Effector memory CD4-positive, alpha-beta T cell (primary cell): ENCODE results near the gene PCDHAC1.

ENCODE experiments used
- DNase-seq, 3 donors: peaks; one replicate each; pipeline ENCODE4 v3.0.0-alpha.2; 2020
- H3K27ac ChIP-seq: 2 replicates; pipeline ENCODE4 v1.7.0; 2013; ENCODE audit warnings: mild to moderate bottlenecking, low read length, moderate library complexity; ENCODE audit not compliant: insufficient read depth, poor library complexity, severe bottlenecking
- H3K27me3 ChIP-seq: replicated peaks from 2 replicates; pipeline ENCODE4 v1.7.0; 2013; ENCODE audit warnings: mild to moderate bottlenecking, low read length; ENCODE audit not compliant: insufficient read depth, control insufficient read depth, poor library complexity, severe bottlenecking
- H3K36me3 ChIP-seq: 2 replicates; pipeline ENCODE4 v1.7.0; 2013; ENCODE audit warnings: mild to moderate bottlenecking, low read length, moderate library complexity; ENCODE audit not compliant: control insufficient read depth, insufficient read depth
- H3K4me1 ChIP-seq: 2 replicates; pipeline ENCODE4 v1.7.0; 2013; ENCODE audit warnings: low read length, mild to moderate bottlenecking; ENCODE audit not compliant: control insufficient read depth, insufficient read depth, poor library complexity, severe bottlenecking
- H3K4me3 ChIP-seq: 2 replicates; pipeline ENCODE4 v1.7.0; 2013; ENCODE audit warnings: low read length, low read depth, mild to moderate bottlenecking; ENCODE audit not compliant: insufficient read depth, poor library complexity, severe bottlenecking
- H3K9me3 ChIP-seq: 2 replicates; pipeline ENCODE4 v1.7.0; 2013; ENCODE audit warnings: mild to moderate bottlenecking, low read length, moderate library complexity; ENCODE audit not compliant: control insufficient read depth

The PCDHAC1 gene

GRCh38 chr5:140966293-140967225 is 40.5 kb downstream of the PCDHAC1 start, which contains the start of gene PCDHAC2:
PCDHAC2 (plus strand) TSS chr5:140966476; CDS start chr5:140966767, 291 bp downstream.
- Histone ChIP-seq H3K4me1 (no peaks in the 10 kb centered on the region), H3K36me3 (no peaks in the 10 kb centered on the region), H3K4me3 (no peak within 1 kb of the TSS), H3K27ac (no peak within 1 kb of the TSS), H3K27me3 (peaks cover 5% of the 10 kb centered on the region), H3K9me3 (no peaks in the 10 kb centered on the region)
- no peak for DNase-seq

DNA sequence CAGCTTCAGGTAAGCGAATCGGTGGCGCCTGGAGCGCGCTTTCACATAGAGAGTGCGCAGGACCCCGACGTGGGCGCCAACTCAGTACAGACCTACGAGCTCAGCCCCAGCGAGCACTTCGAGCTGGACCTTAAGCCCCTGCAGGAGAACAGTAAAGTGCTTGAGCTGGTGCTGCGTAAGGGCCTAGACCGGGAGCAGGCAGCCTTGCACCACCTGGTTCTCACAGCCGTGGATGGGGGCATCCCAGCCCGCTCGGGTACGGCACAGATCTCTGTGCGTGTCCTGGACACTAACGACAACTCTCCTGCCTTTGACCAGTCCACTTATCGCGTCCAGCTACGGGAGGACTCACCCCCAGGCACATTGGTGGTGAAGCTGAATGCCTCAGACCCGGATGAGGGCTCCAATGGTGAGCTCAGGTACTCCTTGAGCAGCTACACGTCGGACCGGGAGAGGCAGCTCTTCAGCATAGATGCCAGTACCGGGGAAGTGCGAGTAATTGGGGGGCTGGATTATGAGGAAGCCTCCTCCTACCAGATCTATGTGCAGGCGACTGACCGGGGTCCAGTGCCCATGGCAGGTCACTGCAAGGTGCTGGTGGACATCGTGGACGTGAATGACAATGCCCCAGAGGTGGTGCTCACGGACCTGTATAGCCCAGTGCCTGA is 41.3 kb downstream of the PCDHAC1 start:
- Histone ChIP-seq H3K27ac (no peak overlapping the region), H3K4me3 (no peak overlapping the region), H3K9me3 (no peaks in the 10 kb centered on the region), H3K36me3 (no peaks in the 10 kb centered on the region), H3K27me3 (peaks cover 2% of the 10 kb centered on the region), H3K4me1 (no peaks in the 10 kb centered on the region)
- DNase-seq: no peak

- H3K27ac ChIP-seq: no peak overlapping the region
- H3K36me3 ChIP-seq: no peaks in the 10 kb centered on the region
- no peak overlapping the region for H3K4me3 ChIP-seq
- no peak for DNase-seq
- no peaks in the 10 kb centered on the region for H3K4me1 ChIP-seq
- H3K9me3 ChIP-seq: no peaks in the 10 kb centered on the region
- no peaks in the 10 kb centered on the region for H3K27me3 ChIP-seq
Observed at GRCh38 chr5:140969880-140970279, 43.8 kb downstream of the PCDHAC1 start.

- DNase-seq: no peak
- H3K4me1 ChIP-seq: no peaks in the 10 kb centered on the region
- H3K27ac ChIP-seq: no peak overlapping the region
- no peaks in the 10 kb centered on the region for H3K36me3 ChIP-seq
- no peak overlapping the region for H3K4me3 ChIP-seq
- no peaks in the 10 kb centered on the region for H3K27me3 ChIP-seq
- H3K9me3 ChIP-seq: no peaks in the 10 kb centered on the region
Observed at GRCh38 chr5:140973550-140973949, 47.5 kb downstream of the PCDHAC1 start.

GRCh38 chr5:140977003-140977402 is 50.9 kb downstream of the PCDHAC1 start:
- no peaks in the 10 kb centered on the region for H3K9me3 ChIP-seq
- no peaks in the 10 kb centered on the region for H3K36me3 ChIP-seq
- no peaks in the 10 kb centered on the region for H3K4me1 ChIP-seq
- H3K27ac ChIP-seq: no peak overlapping the region
- no peak for DNase-seq
- H3K4me3 ChIP-seq: no peak overlapping the region
- H3K27me3 ChIP-seq: no peaks in the 10 kb centered on the region

DNA sequence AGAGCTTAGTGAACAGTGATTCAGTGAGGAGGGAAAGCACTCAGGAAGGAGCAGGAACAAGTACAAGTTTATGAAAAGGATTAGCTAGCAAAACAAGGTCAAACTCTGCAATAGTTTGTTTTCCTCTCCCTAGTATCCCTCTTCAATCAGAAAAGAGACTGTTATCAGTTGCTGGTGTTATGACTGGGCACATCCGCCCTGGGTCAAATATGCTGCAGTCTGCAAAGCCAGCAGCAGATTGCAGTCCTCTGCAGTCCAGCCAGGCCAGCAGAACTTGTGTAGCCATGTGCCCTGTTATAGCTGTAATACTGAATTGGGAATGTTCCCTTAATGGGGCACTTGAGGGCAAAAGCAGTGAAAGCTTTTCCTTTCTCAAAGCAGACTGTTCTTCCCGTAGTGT is 52.2 kb downstream of the PCDHAC1 start:
- H3K27ac ChIP-seq: no peak overlapping the region
- DNase-seq: no peak

GRCh38 chr5:140978983-140979382 is 52.9 kb downstream of the PCDHAC1 start:
- H3K4me1 ChIP-seq: no peaks in the 10 kb centered on the region
- no peak for DNase-seq
- H3K4me3 ChIP-seq: no peak overlapping the region
- H3K27ac ChIP-seq: no peak overlapping the region
- H3K27me3 ChIP-seq: no peaks in the 10 kb centered on the region
- H3K9me3 ChIP-seq: no peaks in the 10 kb centered on the region
- no peaks in the 10 kb centered on the region for H3K36me3 ChIP-seq

More for the DNA sequence above, 52.2 kb downstream of the PCDHAC1 start:
- no peak overlapping the region for H3K4me3 ChIP-seq
- no peaks in the 10 kb centered on the region for H3K36me3 ChIP-seq
- no peaks in the 10 kb centered on the region for H3K9me3 ChIP-seq
- no peaks in the 10 kb centered on the region for H3K27me3 ChIP-seq
- no peaks in the 10 kb centered on the region for H3K4me1 ChIP-seq
